Hypothalamus (tissue), 51 donors: ENCODE measurements around the gene SEPTIN3.

Source experiments
- DNase-seq, 51 donors: peaks; one replicate each; lab custom pipeline; 2025; lab: John Stamatoyannopoulos, UW

The SEPTIN3 gene, protein sequence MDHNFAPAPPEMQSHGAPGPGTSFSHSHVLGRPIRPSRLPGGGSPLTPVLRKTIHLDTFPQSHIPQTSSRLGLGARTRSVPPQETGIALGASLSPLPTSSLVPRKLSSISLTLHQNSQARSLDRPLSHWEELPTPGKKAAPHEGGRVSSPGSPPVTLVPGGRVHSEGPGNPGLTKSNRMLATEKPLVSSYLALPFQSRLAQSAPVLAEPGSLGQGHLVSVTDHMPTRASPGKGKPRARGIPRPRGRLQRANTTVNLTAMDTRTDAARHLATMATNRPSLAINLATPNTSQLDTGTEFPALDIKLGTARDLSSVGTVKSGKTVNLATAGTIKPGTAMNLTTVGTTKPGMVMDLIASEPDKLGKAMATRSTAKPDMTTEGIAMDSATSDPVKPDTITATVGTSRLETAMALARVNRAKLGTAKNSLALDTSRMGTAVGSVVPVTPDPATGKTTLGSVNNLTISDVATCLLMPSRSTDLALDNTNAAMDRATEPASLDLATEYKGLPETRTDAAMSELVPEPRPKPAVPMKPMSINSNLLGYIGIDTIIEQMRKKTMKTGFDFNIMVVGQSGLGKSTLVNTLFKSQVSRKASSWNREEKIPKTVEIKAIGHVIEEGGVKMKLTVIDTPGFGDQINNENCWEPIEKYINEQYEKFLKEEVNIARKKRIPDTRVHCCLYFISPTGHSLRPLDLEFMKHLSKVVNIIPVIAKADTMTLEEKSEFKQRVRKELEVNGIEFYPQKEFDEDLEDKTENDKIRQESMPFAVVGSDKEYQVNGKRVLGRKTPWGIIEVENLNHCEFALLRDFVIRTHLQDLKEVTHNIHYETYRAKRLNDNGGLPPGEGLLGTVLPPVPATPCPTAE

GRCh38 chr22:41969110-41969646 lies at the start of gene SEPTIN3:
TSS of gene SEPTIN3 (plus strand) at chr22:41969443. CDS start at chr22:41971493, 2,050 bp downstream.
- DNase-seq: no peak

DNA sequence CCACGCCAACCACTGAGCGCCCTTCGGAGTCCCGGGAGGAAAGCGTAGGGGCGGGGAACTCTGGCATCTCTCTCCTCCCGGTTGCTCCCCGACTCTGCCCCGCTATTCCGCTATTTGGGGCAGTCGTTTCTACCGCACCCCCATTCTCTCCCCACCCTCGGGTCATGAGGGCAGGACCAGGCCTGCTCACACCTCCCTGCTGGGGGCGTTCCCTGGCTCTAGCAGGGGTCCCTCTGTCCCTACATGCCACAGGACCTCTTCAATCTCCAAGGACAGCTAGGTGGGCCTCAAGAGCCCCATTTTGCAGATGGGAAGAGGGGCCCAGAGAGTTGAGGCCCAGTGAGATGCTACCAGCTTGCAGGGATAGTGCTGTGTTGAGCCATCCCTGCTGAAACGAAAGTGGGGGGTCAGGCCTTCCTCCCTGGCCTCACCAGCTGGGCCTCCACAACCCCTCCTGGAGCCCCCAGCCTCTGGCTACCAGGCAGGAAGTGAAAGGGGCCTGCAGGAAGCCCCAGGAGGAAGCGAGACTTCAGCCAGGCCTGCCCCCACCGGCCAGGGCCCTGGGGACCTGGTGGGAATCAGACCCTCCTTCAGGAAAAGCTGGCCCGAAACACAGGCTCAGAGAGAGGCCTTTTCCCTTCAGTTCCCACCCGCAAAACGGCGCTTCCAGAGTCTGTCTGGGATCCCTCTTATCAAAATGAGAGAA lies 48.8 kb upstream of the SEPTIN3 start:
- DNase-seq: peak in 16 of 51 donors; percentile 7 to 39 (median 20)

DNA sequence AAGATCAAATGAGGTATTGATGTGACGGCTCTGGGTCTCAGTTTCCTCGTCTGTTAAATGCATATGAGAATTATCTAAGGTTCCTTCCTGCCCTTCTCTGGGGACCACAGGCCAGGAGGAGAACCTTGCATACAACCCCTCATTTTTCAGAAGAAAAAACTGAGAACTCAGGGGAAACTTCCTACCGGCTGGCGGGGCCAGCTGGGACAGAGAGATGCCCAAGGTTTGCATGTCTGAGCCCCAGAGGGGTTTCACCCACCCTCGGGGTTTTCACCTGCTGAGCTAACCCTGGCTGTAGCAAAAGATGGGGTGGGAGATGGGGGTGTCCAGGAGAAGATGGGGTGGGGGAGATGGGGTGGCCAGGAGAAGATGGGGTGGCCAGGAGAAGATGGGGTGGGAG lies 46.9 kb upstream of the SEPTIN3 start:
- no peak for DNase-seq

GRCh38 chr22:41922940-41923594 lies 46.2 kb upstream of the SEPTIN3 start:
- no peak for DNase-seq

- DNase-seq: no peak
These were observed 45.5 kb upstream of the SEPTIN3 start for GRCh38 chr22:41923595-41924276.

DNA sequence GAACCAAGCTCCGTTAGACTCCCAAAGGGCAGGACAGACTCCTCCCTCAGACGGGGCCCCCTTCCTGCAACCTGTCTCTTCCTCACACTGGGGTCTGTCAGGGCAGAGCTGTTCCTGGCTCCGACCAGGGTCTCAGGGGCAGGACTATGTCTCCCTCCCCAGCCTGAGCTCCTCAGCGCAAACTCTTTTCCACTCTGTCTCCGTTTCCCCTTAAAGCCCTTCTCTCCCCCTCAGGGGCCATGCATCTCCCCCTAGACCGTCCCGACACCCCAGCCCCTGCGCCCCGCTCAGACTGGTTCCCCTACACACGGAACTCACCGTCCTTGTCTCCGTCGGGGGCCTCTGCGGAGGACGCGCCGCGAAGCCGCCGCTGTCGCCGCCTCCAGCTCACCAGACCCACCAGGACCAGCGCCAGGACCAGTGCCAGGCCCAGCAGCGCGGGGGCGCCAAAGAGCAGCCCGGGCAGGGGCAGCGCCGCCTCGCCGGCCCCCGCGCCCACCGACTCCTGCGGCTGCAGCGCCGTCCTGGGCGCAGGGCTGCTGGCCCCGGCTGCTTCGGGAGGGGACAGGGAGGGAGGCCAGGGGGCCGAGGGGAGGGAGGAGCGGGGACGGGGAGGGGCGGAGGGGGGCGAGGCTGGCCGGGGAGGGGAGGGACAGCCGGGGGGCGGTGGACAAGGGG lies 43.3 kb upstream of the SEPTIN3 start:
- DNase-seq: peak in 21 of 51 donors; percentile 8 to 58 (median 25)

DNA sequence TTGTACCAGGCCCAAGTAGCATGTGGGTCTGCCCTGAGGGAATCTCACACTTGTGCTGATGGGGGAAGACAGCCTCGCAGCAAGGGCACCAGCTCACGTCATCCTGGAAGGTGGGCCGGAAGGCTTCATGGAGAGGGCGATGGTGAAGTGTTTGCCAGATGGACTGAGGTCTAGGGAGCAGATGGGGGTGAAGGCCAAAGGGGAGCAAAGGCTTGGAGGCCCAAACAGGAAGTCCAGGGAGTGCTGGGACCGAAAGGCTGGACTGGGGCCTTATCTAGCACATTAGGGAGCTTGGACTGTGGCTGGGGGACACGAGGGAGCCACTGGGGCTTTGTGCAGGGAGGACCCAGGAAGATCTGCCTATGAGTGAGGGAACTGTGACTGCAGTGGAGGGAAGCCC lies 41.4 kb upstream of the SEPTIN3 start:
- DNase-seq: no peak

- DNase-seq: no peak
These were observed 40.4 kb upstream of the SEPTIN3 start for GRCh38 chr22:41928593-41929417.

DNA sequence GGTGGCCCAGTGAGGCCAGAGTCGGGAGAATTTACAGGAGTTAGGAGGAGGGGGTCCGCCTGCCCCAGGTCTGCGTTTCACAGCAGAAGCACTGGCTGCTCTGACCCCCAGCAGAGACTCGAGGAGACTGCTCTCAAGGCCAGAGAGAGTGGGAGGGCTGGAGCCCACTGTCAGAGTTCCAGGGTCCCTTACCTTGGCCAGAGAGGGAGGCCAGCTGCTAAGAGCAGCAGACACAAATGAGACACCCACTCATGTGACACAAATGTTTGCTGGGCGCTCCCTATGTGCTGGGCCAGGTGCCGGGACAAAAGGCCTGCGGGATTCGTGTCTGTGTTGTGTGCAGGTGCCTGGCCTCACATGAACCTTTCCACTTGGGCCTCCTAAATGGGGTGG lies 39.8 kb upstream of the SEPTIN3 start:
- DNase-seq: no peak

DNA sequence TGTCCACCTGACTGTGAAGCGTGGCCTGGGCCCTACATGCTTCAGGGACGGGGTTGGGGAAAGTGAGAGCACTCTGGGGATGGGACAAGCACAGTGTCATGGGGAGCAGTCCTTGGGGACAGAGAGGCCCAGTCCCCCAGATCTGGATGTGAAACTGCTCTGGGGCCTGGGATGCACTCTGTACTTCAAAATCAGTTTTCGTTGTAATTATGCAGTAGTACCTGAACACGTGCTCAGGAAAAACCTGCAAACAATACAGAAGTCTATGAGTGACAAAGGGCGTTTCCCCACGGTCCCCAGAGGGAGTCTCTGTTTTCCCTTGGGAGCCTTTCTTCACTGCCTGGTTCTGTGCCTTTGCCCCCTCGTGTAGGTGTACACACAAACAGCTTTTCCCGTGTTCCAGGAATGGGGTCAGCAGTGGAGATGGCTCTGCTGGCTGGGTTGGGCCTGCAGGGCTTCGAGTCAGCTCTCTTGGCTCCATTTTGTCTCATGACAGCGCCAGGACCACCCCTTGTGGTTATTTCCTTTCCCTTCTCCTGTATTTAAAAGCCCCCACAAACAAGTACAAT lies 37.5 kb upstream of the SEPTIN3 start:
- DNase-seq: no peak

DNA sequence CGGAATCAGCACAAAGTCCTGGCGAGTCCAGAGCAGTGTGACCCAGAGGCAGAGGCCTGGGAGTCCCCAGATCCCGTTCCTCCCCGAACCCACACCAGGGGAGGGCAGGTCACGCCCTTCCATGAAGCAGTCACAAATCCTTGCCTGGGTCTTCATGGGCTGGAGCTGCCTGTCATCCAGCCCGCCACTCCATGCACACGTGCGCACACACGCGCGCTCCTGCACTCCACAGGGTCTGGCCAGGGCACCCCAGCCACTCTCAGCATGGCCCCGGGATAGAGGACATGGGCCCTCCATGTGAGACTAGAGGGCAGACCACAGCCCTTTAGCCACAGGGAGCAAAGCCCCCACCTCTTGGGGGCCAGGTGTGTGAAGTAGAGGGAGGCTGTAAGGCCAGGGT lies 36.9 kb upstream of the SEPTIN3 start:
- DNase-seq: no peak

- no peak for DNase-seq
These were observed 35.6 kb upstream of the SEPTIN3 start for GRCh38 chr22:41933411-41934177.

- no peak for DNase-seq
These were observed 34.8 kb upstream of the SEPTIN3 start for GRCh38 chr22:41934284-41935014.

DNA sequence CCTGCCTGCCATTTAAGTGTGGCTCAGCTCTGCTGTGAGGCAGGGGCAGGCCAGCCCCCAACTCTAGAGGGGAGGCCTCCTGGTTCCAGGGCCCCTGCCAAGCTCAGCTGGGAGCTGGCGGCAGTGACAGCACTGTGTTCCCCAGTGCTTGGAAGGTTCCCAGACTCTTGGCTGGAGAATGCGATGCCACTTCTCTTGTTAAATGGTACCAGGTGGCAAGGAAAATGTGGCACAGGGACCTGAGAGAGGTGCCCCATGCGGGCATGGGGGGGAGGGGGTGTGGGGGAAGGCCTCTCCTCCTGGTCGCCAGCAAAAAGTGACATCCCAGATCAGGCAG lies 34.3 kb upstream of the SEPTIN3 start:
- DNase-seq: peak in 15 of 51 donors; percentile 6 to 36 (median 25)

DNA sequence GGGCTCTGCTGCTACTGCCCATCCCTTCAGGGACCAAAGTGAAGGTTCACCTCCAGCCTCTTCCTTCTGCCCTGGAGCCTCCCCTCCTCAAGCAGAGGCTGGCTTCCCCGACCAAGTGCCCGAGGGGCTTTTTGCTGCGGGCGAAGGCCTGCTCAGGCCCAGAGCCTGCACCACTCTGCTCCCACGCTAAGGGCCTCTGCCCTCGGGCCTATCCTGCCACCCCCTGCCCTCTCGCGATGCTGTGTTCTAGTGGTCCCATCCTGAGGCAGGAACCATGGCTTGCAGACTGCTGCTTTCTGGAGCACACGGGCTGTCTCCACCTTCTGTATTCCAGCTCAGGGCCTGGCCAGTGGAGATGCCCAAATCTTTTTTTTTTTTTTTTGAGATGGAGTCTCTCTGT lies 33.7 kb upstream of the SEPTIN3 start:
- no peak for DNase-seq

- DNase-seq: no peak
These were observed 32.4 kb upstream of the SEPTIN3 start for GRCh38 chr22:41936894-41937169.
